Spleen (tissue), 7 donors: ENCODE results near the gene GRPEL1.

Source experiments
- POLR2A ChIP-seq, 3 donors: fragments of 450-650 bp; IDR thresholded peaks; one replicate each; pipeline ENCODE4 v1.5.1; 2017; ENCODE audit warnings: antibody characterized with exemption in 3 of 3, mild to moderate bottlenecking in 1 of 3
- POLR2AphosphoS5 ChIP-seq, 3 donors: sonication (generic); formaldehyde crosslinking; IDR thresholded peaks; one replicate each; pipeline ENCODE4 v1.5.1; 2017; ENCODE audit warnings: antibody characterized with exemption in 3 of 3
- TF ChIP-seq, protein P1 (sequence below), 11 experiments: fragments of 200-600 bp in 7 of 11; fragments of 450-650 bp in 4 of 11; sonication (generic) in 4 of 11; IDR thresholded peaks in 8 of 11; conservative IDR thresholded peaks in 3 of 11; 1 replicate in 7 of 11; 2 replicates in 4 of 11; pipeline versions ENCODE4 v1.4.0 to v1.8.0; 2016 to 2021; ENCODE audit warnings: antibody characterized with exemption in 11 of 11, inconsistent platforms in 4 of 11, mild to moderate bottlenecking in 1 of 11
- donor health status: DM: no; HTN: no; CAD: no; lungs with moderate emphysema.
- donor health status: DM: no; HTN: no; CAD: no.
- donor health status: DM: no; HTN: no; CAD: no.

DNA sequence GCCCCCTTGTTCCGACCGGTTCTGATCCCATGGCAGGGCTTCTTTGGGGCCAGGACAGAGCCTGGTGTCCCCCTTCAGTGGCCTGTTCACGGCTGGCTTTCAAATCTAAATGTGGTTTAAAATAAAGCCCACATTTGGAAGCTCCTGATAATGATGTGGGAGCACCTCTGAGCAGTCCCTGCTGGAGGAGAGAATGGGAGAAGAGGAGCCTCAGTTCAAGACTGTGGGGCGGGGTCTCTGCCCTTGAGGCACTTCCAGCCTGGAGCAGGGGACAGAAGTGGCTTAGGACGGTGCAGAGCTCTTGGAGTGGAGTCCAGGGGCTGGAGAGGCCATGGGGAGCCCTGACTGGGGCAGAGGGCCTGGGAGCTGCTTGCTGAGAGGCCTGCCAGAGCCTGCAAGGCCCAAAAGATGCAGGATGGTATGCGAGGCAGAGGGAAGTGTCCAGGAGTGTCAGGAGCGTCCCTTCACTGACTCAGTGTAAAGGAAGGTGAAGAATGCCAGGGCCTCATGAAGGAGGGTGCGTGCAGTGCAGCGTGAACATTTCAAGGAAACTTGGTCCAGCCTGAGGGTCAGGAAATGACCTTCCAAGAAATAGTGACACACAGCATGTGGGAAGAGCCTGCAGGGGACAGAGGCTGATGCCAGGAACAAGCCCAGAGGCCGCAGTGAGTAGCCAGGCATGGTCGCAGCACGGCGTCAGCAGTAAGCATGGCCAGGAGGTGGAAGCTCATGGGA, 45.8 kb downstream of the GRPEL1 start:
- TF ChIP-seq, protein P1, sequence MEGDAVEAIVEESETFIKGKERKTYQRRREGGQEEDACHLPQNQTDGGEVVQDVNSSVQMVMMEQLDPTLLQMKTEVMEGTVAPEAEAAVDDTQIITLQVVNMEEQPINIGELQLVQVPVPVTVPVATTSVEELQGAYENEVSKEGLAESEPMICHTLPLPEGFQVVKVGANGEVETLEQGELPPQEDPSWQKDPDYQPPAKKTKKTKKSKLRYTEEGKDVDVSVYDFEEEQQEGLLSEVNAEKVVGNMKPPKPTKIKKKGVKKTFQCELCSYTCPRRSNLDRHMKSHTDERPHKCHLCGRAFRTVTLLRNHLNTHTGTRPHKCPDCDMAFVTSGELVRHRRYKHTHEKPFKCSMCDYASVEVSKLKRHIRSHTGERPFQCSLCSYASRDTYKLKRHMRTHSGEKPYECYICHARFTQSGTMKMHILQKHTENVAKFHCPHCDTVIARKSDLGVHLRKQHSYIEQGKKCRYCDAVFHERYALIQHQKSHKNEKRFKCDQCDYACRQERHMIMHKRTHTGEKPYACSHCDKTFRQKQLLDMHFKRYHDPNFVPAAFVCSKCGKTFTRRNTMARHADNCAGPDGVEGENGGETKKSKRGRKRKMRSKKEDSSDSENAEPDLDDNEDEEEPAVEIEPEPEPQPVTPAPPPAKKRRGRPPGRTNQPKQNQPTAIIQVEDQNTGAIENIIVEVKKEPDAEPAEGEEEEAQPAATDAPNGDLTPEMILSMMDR (IDR thresholded peaks at IDR 0.05 in 8 of 11, conservative IDR thresholded peaks at IDR 0.05 in 3 of 11) = no peak
- TF ChIP-seq POLR2A (IDR thresholded peaks at IDR 0.05) (no peak), POLR2AphosphoS5 (IDR thresholded peaks at IDR 0.05) (peak in 2 of 3 donors; percentile 3 to 28)
